Mesangial cell (primary cell): Measurements from ENCODE around the gene MYCBP2. TPM values are rescaled to one million over a fixed set of nuclear protein-coding genes. Genes with fewer than 3 reads are reported as not detected.

Source experiments
- total RNA-seq: library from RNA; depleted of rRNA; stranded (reverse); fragments of >200 nt; gene quantifications from 2 replicates; pipeline ENCODE4 v1.2.3, GENCODE V29; 2015

Gene MYCBP2, protein sequence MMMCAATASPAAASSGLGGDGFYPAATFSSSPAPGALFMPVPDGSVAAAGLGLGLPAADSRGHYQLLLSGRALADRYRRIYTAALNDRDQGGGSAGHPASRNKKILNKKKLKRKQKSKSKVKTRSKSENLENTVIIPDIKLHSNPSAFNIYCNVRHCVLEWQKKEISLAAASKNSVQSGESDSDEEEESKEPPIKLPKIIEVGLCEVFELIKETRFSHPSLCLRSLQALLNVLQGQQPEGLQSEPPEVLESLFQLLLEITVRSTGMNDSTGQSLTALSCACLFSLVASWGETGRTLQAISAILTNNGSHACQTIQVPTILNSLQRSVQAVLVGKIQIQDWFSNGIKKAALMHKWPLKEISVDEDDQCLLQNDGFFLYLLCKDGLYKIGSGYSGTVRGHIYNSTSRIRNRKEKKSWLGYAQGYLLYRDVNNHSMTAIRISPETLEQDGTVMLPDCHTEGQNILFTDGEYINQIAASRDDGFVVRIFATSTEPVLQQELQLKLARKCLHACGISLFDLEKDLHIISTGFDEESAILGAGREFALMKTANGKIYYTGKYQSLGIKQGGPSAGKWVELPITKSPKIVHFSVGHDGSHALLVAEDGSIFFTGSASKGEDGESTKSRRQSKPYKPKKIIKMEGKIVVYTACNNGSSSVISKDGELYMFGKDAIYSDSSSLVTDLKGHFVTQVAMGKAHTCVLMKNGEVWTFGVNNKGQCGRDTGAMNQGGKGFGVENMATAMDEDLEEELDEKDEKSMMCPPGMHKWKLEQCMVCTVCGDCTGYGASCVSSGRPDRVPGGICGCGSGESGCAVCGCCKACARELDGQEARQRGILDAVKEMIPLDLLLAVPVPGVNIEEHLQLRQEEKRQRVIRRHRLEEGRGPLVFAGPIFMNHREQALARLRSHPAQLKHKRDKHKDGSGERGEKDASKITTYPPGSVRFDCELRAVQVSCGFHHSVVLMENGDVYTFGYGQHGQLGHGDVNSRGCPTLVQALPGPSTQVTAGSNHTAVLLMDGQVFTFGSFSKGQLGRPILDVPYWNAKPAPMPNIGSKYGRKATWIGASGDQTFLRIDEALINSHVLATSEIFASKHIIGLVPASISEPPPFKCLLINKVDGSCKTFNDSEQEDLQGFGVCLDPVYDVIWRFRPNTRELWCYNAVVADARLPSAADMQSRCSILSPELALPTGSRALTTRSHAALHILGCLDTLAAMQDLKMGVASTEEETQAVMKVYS (N-terminal part only)
- total RNA-seq = 31.4 and 41.2 TPM in 2 replicates

DNA sequence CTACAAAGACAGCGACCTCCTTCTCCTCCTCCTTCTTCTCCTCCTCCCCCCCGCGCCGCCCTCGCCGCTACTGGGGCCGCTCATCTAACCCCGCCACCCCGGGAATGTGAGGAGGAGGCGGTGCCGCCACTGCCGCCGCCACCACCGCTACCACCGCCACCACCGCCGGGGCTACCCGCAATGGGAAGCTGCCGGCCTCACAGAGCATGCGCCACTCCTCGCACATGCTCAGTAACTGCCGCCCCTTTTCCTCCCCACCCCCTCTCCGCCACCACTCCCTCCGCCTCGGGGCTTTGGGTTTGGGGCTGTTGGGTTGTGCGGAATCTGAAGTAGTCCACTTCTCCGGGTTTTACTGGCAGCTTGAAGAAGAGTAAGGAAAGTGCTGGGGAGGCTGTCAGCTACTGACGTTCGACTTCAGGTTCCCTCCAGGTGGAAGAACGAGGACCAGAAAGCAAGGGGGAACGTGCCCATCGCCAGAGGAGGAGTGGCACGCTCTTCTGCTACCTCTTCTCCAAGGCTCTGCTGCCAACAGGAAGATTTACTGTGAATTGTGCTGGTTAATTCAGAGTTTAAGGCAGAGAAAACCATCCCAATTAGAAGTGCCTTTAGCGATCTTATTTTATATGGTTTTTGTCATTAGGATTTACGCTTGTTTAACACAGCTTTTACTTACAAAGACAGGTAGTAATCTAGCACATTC, at the start of gene MYCBP2:
MYCBP2 (minus strand) TSS at position 190 of the 700 bp plus-strand sequence. CDS start 319 bp downstream, outside the sequence.

GRCh38 chr13:77026861-77027621, 299.9 kb downstream of the MYCBP2 start, which contains the start of gene FBXL3:
Gene FBXL3, minus strand, starts transcription at chr13:77027159. Its CDS starts 5,299 bp downstream, at chr13:77021860.

Other genes with a start within 250 kb of the MYCBP2 start
- gene SCEL, start 208.6 kb upstream of the MYCBP2 start, total RNA-seq = 2.2 and 5.7 TPM in 2 replicates